HEK293 (cell line): Measurements from ENCODE around the gene SH3D19.

Experiments
- CTCF ChIP-seq: fragments of 450-650 bp; formaldehyde crosslinking; IDR thresholded peaks from 2 replicates; pipeline ENCODE4 v1.5.1; 2016; ENCODE audit warnings: missing biosample characterization, missing genetic modification characterization
- PRDM1 ChIP-seq: fragments of 450-650 bp; formaldehyde crosslinking; IDR thresholded peaks from 2 replicates; pipeline ENCODE4; 2016; ENCODE audit warnings: missing biosample characterization, missing genetic modification characterization
- TSHZ1 ChIP-seq: fragments of 450-650 bp; formaldehyde crosslinking; IDR thresholded peaks from 2 replicates; pipeline ENCODE4 v1.5.1; 2016; ENCODE audit warnings: missing biosample characterization, missing genetic modification characterization, borderline replicate concordance
- ZBTB8A ChIP-seq: fragments of 450-650 bp; formaldehyde crosslinking; IDR thresholded peaks from 2 replicates; pipeline ENCODE4 v1.5.1; 2016; ENCODE audit warnings: missing biosample characterization, missing genetic modification characterization
- ZNF133 ChIP-seq: fragments of 450-650 bp; formaldehyde crosslinking; IDR thresholded peaks from 2 replicates; pipeline ENCODE4 v1.5.1; 2016; ENCODE audit warnings: missing biosample characterization, missing genetic modification characterization
- ZNF214 ChIP-seq: fragments of 450-650 bp; formaldehyde crosslinking; IDR thresholded peaks from 2 replicates; pipeline ENCODE4 v1.5.1; 2017; ENCODE audit warnings: missing biosample characterization, mild to moderate bottlenecking, missing genetic modification characterization, borderline replicate concordance
- ZNF530 ChIP-seq: fragments of 450-650 bp; formaldehyde crosslinking; IDR thresholded peaks from 2 replicates; pipeline ENCODE4 v1.5.1; 2016; ENCODE audit warnings: low read depth, missing biosample characterization, missing genetic modification characterization
- ZNF610 ChIP-seq: fragments of 450-650 bp; formaldehyde crosslinking; IDR thresholded peaks from 2 replicates; pipeline ENCODE4 v1.5.1; 2016; ENCODE audit warnings: missing biosample characterization, missing genetic modification characterization, borderline replicate concordance
- ZSCAN30 ChIP-seq: fragments of 450-650 bp; IDR thresholded peaks from 2 replicates; pipeline ENCODE4 v1.5.1; 2018; ENCODE audit warnings: missing biosample characterization, mild to moderate bottlenecking, missing genetic modification characterization, moderate library complexity
- TF ChIP-seq, protein P1 (sequence below): fragments of 450-650 bp; formaldehyde crosslinking; IDR thresholded peaks from 2 replicates; pipeline ENCODE4 v1.5.1; 2016; ENCODE audit warnings: missing biosample characterization, missing genetic modification characterization

GRCh38 chr4:151110236-151110635, 215.2 kb downstream of the SH3D19 start:
- TF ChIP-seq TSHZ1 (tag by site-specific recombination) (no peak), ZNF610 (tag by site-specific recombination) (no peak), CTCF (tag by site-specific recombination) (no peak), ZSCAN30 (tag by site-specific recombination) (no peak), ZNF133 (tag by site-specific recombination) (no peak), PRDM1 (tag by site-specific recombination) (no peak), ZNF214 (no peak), ZBTB8A (tag by site-specific recombination) (no peak), ZNF530 (tag by site-specific recombination) (no peak)
- TF ChIP-seq, protein P1, sequence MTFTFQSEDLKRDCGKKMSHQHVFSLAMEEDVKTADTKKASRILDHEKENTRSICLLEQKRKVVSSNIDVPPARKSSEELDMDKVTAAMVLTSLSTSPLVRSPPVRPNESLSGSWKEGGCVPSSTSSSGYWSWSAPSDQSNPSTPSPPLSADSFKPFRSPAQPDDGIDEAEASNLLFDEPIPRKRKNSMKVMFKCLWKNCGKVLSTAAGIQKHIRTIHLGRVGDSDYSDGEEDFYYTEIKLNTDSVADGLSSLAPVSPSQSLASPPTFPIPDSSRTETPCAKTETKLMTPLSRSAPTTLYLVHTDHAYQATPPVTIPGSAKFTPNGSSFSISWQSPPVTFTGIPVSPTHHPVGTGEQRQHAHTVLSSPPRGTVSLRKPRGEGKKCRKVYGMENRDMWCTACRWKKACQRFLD (tag by site-specific recombination): no peak
